Hepatocyte (in vitro differentiated cells): ENCODE measurements around the gene ABLIM2.

Experiments
- EZH2 ChIP-seq: fragments of 200-600 bp; sonication (generic); IDR thresholded peaks from 2 replicates; pipeline ENCODE4 v1.6.1; 2016; ENCODE audit warnings: antibody characterized with exemption, mild to moderate bottlenecking, borderline replicate concordance
- EZH2phosphoT487 ChIP-seq: fragments of 200-600 bp; sonication (generic); IDR thresholded peaks from one replicate; pipeline ENCODE4 v1.6.1; 2018; ENCODE audit warnings: antibody characterized with exemption, mild to moderate bottlenecking, low read depth, moderate library complexity; ENCODE audit not compliant: unreplicated experiment, severe bottlenecking
- TF ChIP-seq, protein P1 (sequence below): fragments of 200-600 bp; sonication (generic); IDR thresholded peaks from 2 replicates; pipeline ENCODE4 v1.5.1; 2016; ENCODE audit warnings: antibody characterized with exemption, mild to moderate bottlenecking; ENCODE audit not compliant: poor library complexity

DNA sequence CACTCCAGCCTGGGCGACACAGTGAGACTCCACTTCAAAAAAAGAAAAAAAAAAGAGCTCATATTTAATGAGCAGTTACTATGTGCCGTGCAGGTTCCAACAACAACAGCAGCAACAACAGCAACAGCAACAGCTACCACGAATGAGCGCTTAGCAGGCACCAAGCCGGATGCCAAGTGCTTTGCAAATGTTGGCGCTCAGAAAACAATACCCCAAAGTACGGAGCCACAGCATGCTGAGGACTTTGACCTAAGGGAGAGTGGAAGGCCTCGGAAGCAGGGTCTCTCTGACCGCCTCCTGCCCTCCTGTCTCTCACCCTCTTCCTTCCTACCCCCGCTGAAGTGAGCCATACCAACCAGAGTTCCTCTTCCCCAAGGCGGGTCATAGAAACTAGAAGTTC, 116.7 kb downstream of the ABLIM2 start:
- TF ChIP-seq, protein P1, sequence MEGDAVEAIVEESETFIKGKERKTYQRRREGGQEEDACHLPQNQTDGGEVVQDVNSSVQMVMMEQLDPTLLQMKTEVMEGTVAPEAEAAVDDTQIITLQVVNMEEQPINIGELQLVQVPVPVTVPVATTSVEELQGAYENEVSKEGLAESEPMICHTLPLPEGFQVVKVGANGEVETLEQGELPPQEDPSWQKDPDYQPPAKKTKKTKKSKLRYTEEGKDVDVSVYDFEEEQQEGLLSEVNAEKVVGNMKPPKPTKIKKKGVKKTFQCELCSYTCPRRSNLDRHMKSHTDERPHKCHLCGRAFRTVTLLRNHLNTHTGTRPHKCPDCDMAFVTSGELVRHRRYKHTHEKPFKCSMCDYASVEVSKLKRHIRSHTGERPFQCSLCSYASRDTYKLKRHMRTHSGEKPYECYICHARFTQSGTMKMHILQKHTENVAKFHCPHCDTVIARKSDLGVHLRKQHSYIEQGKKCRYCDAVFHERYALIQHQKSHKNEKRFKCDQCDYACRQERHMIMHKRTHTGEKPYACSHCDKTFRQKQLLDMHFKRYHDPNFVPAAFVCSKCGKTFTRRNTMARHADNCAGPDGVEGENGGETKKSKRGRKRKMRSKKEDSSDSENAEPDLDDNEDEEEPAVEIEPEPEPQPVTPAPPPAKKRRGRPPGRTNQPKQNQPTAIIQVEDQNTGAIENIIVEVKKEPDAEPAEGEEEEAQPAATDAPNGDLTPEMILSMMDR, result no peak
- no peak for TF ChIP-seq EZH2phosphoT487
- TF ChIP-seq EZH2, result no peak
